ENCODE data around the gene TNFSF13B.
A peak's percentile ranks its signal among the peaks of the same experiment; 100 is the strongest.
"Not testable (repeated sequence)": the region's sequence is repeated elsewhere in the genome, so short reads cannot be mapped to it uniquely, and the experiment has no call there.

The TNFSF13B gene

DNA sequence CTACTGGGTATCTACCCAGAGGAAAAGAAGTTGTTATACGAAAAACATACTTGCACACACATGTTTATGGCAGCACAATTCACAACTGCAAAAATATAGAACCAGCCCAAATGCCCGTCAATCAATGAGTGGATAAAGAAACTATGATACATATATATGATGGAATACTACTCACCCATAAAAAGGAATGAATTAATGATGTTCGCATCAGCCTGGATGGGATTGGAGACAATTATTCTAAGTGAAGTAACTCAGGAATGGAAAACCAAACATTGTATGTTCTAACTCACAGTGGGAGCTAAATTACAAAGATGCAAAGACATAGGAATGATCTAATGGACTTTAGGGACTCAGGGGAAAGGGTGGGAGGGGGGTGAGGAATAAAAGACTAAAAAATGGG lies 1.7 kb upstream of the TNFSF13B start:
- not testable (repeated sequence) for H3K9me3 Mint-ChIP-seq; DNase-seq; ATAC-seq (replicated peaks); H3K27me3 Mint-ChIP-seq; H3K36me3 Mint-ChIP-seq (ENCODE audit: insufficient read depth); H3K4me3 Mint-ChIP-seq
- peaks cover 18 to 20% of the 10 kb centered on the region in 2 donors for H3K4me1 Mint-ChIP-seq (ENCODE audit: low read depth in 2 of 2)
- H3K27ac Mint-ChIP-seq, result peak overlapping the region; percentile 17 to 44

DNA sequence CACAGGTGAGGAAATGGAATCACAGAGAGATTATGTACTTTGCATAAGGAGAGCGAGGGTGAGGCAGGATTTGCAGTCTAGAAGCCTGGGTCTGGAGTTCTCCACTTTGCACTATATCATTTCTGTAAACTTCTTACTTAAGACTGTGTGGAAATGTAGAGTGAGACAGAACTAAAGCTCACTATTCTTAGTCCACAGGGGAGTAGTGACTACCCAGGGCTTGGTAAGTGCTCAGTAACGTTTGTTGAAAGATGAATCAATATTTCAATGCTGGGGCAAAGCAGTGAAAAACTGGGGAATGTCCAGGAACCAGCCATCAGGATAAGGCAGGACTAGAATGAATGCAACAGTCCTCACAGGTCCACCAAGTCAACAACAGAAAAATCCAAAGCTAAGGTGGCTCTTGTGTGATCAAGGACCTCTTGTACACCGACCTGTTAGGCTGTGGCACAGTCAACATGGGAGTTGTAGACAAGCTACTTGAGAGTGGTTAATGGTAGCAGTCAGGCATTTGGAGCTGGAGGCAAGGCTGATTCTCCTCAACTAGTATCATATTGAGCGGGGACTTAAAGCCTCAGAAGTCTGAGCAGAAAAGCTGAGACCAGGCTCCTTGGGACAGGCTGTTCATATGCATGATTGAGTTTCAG lies 929 bp upstream of the TNFSF13B start:
- Mint-ChIP-seq H3K9me3 (no peaks in the 10 kb centered on the region), H3K4me3 (no peak overlapping the region), H3K27me3 (no peaks in the 10 kb centered on the region), H3K27ac (peak overlapping the region; percentile 92), H3K36me3 (ENCODE audit: insufficient read depth) (no peaks in the 10 kb centered on the region), H3K4me1 (ENCODE audit: low read depth in 2 of 2) (peaks cover 18 to 20% of the 10 kb centered on the region in 2 donors)
- no peak for DNase-seq
- no peak for ATAC-seq (replicated peaks)

DNA sequence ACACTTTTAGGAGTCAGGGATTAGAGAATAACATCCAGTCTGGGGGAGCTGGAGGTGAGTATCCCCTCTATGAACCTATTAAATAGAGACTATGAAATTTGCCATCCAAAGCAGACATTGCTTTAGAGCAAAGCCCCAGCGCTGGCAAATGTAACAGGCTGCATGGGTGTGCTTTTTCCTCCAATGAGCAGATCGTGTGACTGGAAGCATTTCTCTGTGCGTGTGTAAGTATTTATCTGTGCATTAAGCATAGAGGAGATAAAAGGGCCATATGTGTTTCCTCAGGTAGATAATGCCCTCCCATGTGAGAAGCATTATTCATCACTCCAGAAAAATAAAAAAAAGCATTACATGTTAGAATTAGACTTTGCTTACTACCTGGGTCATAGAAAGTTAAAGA lies 924 bp downstream of the TNFSF13B start:
- ATAC-seq (replicated peaks) (peak; percentile 14), DNase-seq (no peak)
- Mint-ChIP-seq H3K27me3 (no peaks in the 10 kb centered on the region), H3K36me3 (ENCODE audit: insufficient read depth) (no peaks in the 10 kb centered on the region), H3K27ac (peak overlapping the region; percentile 92), H3K4me3 (peak overlapping the region; percentile 85), H3K4me1 (ENCODE audit: low read depth in 2 of 2) (peaks cover 18 to 20% of the 10 kb centered on the region in 2 donors), H3K9me3 (no peaks in the 10 kb centered on the region)

DNA sequence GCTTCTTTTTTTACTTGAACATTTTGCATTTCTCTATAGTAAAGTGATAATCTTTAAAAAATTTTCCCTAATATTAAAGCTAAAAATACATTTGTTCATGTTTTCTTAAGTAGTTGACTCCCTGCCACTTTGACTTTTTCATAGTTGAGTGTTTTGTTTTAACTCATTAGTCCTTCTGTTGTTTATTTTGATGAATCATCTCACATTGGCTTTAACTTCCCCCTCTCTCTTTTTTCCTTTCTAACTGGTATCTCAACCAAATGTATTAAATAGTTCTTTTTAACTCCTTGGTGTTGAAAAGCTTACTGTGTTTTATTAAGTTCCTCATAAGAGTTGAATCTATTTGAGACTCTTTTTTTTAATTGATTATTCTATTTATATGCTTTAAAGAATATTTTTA lies 2.8 kb downstream of the TNFSF13B start:
- Mint-ChIP-seq H3K27me3 (no peaks in the 10 kb centered on the region), H3K4me3 (peak overlapping the region in 1 of 2 donors; percentile 19), H3K36me3 (ENCODE audit: insufficient read depth) (no peaks in the 10 kb centered on the region), H3K4me1 (ENCODE audit: low read depth in 2 of 2) (peaks cover 14 to 18% of the 10 kb centered on the region in 2 donors), H3K27ac (no peak overlapping the region), H3K9me3 (no peaks in the 10 kb centered on the region)
- ATAC-seq (replicated peaks) (no peak), DNase-seq (no peak)

DNA sequence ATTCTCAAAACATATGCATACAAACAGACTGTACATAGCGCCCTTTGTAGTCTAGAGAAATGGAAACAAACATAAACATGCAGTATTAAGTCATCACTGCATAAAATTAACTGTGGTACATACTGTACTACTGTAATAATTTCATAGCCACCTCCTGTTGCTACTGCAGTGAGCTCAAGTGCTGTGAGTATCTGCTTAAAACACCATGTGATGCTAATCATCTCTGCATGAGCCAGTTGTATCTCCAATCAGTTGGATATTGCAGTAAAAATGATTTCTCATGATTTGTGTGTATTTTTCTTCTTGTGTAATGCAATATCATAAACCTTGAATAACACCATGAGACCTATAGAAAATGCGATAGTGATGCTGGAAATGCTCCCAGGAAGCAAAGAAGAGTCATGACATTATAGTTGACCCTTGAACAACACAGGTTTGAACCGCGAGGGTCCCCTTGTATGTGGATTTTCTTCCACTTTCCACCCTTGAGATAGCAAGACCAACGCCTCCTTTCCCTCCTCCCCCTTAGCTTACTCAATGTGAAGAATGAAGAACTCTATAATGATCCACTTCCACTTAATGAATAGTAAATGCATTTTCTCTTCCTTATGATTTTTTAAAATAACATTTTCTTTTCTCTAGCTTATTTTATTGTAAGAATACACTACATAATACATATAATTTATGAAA lies 4.1 kb downstream of the TNFSF13B start:
- no peaks in the 10 kb centered on the region for H3K36me3 Mint-ChIP-seq (ENCODE audit: insufficient read depth)
- peaks cover 14 to 18% of the 10 kb centered on the region in 2 donors for H3K4me1 Mint-ChIP-seq (ENCODE audit: low read depth in 2 of 2)
- no peak overlapping the region for H3K27ac Mint-ChIP-seq
- no peaks in the 10 kb centered on the region for H3K27me3 Mint-ChIP-seq
- no peak overlapping the region for H3K4me3 Mint-ChIP-seq
- no peak for ATAC-seq (replicated peaks)
- DNase-seq, result no peak
- no peaks in the 10 kb centered on the region for H3K9me3 Mint-ChIP-seq

DNA sequence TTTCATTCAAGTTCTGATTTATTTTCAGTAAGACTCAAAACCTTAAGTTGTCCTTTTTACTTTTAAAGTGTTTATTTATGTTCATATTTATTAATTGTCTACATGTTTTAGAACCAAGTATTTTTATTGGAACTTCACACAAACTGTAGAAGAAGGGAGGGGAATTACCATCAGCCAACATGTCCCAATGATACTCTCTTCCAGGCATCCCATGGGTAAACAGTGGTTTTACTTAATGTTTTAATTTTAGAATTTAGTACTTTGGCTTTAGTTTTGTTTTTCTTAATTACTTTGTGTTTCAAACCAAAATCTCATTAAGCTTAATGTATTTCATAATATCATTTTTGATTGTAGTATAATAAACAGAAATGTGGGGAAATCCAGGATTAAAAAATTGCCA lies 5.2 kb downstream of the TNFSF13B start:
- Mint-ChIP-seq H3K9me3 (no peaks in the 10 kb centered on the region), H3K4me3 (no peak overlapping the region), H3K4me1 (ENCODE audit: low read depth in 2 of 2) (peaks cover 10 to 11% of the 10 kb centered on the region in 2 donors), H3K27me3 (no peaks in the 10 kb centered on the region), H3K36me3 (ENCODE audit: insufficient read depth) (no peaks in the 10 kb centered on the region), H3K27ac (no peak overlapping the region)
- DNase-seq (no peak), ATAC-seq (replicated peaks) (no peak)

DNA sequence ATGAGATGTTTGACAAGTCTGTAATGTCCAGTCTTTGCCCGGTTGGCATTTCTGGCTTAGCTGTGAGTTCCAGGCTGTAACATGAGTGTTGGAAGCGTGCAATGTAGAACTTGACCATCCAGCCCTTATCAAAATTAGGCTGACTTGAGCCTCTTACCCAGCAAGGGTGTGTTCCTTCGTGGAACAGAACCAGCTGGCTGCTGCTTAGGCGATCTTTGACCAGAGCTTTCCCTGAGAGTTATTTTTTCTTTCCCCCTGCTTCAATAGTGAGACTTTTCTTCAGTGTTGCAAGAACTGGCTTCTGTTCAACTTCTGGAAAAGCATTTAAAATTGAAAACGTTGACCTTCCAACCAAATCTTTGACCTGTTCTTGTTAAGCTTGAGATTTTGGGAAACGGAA lies 6.5 kb downstream of the TNFSF13B start:
- no peak overlapping the region for H3K27ac Mint-ChIP-seq
- no peak for ATAC-seq (replicated peaks)
- H3K4me3 Mint-ChIP-seq, result no peak overlapping the region
- H3K4me1 Mint-ChIP-seq (ENCODE audit: low read depth in 2 of 2), result peaks cover 0 to 2% of the 10 kb centered on the region in 2 donors
- no peaks in the 10 kb centered on the region for H3K36me3 Mint-ChIP-seq (ENCODE audit: insufficient read depth)
- no peaks in the 10 kb centered on the region for H3K27me3 Mint-ChIP-seq
- H3K9me3 Mint-ChIP-seq, result no peaks in the 10 kb centered on the region
- DNase-seq, result no peak

DNA sequence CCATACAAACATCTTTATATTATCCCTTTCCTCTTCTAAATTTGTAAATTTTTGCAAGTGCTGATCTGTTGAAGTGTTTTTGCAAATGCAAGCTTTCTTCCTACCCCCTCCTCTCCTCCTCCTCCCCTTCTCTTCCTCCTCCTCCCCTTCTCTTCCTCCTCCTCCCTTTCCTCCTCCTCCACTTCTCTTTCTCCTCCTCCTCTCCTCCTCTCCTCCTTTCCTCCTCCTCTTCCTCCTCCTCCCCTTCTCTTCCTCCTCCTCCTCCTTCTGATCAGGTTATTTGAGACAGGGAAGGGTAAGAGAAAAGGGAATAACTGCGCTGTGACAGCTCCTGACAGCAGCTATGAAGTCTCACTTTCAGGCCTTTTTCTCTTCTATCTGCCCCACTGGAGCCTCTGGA lies 8.9 kb downstream of the TNFSF13B start:
- Mint-ChIP-seq H3K27me3 (no peaks in the 10 kb centered on the region), H3K9me3 (no peaks in the 10 kb centered on the region), H3K4me1 (ENCODE audit: low read depth in 2 of 2) (peaks cover 0 to 2% of the 10 kb centered on the region in 2 donors), H3K27ac (no peak overlapping the region), H3K36me3 (ENCODE audit: insufficient read depth) (no peaks in the 10 kb centered on the region), H3K4me3 (no peak overlapping the region)
- ATAC-seq (replicated peaks) (no peak), DNase-seq (no peak)

DNA sequence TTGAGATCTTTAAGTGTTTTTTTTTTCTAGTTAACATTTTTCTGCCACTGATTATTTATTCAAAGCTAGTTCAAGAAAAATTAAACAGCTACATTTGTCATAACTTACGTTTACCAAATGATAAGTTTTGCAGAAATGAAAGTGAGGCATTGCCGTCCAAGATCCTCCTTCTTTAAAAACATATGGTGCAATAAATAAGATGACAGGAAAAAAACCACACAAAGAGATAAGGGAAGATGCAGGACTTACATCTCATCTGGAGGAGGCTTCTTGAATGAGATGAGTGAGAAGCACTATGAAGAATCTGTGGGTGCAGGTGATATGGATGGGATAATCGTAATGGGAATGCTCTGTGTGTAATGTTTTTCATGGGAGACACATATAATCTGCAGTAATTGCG lies 12.4 kb downstream of the TNFSF13B start:
- Mint-ChIP-seq H3K27me3 (no peaks in the 10 kb centered on the region), H3K4me1 (ENCODE audit: low read depth in 2 of 2) (peaks cover 0 to 2% of the 10 kb centered on the region in 2 donors), H3K36me3 (ENCODE audit: insufficient read depth) (no peaks in the 10 kb centered on the region), H3K4me3 (no peak overlapping the region), H3K27ac (no peak overlapping the region), H3K9me3 (no peaks in the 10 kb centered on the region)
- no peak for ATAC-seq (replicated peaks)
- no peak for DNase-seq

DNA sequence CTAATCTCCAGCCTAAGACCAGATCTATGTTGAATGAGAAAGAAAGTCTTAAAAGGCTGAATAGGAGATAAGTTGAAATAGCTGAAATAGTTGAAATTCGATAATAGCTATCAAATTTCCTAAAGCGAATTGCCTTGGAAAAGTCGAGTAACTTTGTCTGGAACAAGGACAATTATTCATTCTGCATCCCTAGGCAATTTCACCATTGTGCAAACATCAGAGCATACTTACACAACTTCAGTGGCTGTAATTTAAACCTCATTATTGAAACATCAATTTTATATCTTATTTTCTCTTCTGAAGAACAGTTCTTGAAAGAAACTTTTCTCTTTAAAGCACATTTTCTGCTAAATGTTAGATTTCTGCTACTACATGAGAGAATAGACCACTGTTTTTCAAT lies 13.6 kb downstream of the TNFSF13B start:
- H3K27me3 Mint-ChIP-seq, result no peaks in the 10 kb centered on the region
- H3K36me3 Mint-ChIP-seq (ENCODE audit: insufficient read depth), result no peaks in the 10 kb centered on the region
- no peak for ATAC-seq (replicated peaks)
- no peak overlapping the region for H3K4me3 Mint-ChIP-seq
- H3K9me3 Mint-ChIP-seq, result no peaks in the 10 kb centered on the region
- H3K27ac Mint-ChIP-seq, result no peak overlapping the region
- DNase-seq, result no peak
- H3K4me1 Mint-ChIP-seq (ENCODE audit: low read depth in 2 of 2), result peaks cover 0 to 2% of the 10 kb centered on the region in 2 donors

DNA sequence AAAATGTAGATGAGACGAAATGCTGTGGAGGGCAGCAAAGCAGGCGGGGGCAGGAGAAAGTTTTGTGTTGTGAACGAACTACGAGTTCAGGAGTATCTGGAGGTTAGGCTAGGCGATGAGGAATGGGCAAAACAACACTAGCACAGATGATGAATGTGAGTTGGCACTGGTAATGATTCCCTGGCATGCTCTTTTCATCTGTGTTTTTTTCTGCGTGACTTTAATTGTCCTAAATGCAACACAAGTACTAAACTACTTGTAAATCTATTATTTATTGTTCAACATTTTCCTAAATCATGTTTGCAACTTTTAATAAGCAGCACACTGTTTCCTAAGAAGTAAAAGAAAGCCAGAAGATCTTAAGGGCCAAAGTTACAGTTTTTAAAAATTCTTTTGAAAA lies 19.2 kb downstream of the TNFSF13B start:
- ATAC-seq (replicated peaks) (no peak), DNase-seq (no peak)
- no peaks in the 10 kb centered on the region for H3K36me3 Mint-ChIP-seq (ENCODE audit: insufficient read depth)
- H3K4me1 Mint-ChIP-seq (ENCODE audit: low read depth in 2 of 2), result peaks cover 3 to 5% of the 10 kb centered on the region in 2 donors
- no peak overlapping the region for H3K4me3 Mint-ChIP-seq
- no peaks in the 10 kb centered on the region for H3K27me3 Mint-ChIP-seq
- H3K27ac Mint-ChIP-seq, result no peak overlapping the region
- H3K9me3 Mint-ChIP-seq, result no peaks in the 10 kb centered on the region

DNA sequence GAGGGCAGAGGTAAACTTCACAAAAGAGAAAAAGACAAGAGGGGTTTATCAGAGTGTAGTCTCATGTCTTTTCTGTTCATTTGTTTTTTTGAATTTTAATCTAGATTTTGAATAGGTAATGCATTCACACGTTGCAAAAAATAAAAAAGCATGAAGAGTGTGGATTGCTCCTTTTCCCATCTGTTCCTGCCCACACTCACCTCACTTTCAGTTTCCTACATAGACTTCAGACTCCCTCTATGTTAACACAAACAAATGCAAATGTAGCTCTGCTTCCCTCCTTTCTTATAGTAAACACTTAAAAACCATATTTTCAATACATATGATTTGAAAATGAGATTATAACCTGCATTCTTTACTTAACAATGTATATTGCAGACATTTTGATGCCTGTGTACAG lies 20.3 kb downstream of the TNFSF13B start:
- Mint-ChIP-seq H3K27me3 (no peaks in the 10 kb centered on the region), H3K36me3 (ENCODE audit: insufficient read depth) (no peaks in the 10 kb centered on the region), H3K27ac (no peak overlapping the region), H3K4me3 (no peak overlapping the region), H3K4me1 (ENCODE audit: low read depth in 2 of 2) (peaks cover 3 to 5% of the 10 kb centered on the region in 2 donors), H3K9me3 (no peaks in the 10 kb centered on the region)
- ATAC-seq (replicated peaks), result no peak
- DNase-seq, result no peak

DNA sequence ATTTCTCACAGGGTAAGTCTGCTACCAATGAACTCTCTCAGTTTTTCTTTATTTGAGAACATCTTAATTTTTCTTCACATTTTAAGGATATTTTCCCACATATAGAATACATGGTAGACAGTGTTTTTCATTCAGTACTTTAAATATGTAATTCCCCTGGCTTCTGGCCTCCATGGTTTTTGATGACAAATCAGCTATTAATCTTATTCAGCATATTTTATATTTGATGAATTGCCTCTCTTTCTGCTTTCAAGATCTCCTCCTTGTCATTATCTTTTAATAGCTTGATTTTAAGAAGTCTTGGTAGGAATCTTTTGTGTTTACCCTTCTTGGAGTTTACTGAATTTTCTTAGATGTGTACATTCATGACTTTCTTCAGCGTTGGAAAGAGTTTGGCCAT lies 27.6 kb downstream of the TNFSF13B start:
- DNase-seq, result no peak
- Mint-ChIP-seq H3K4me1 (ENCODE audit: low read depth in 2 of 2) (no peaks in the 10 kb centered on the region), H3K27ac (no peak overlapping the region), H3K36me3 (ENCODE audit: insufficient read depth) (no peaks in the 10 kb centered on the region), H3K27me3 (no peaks in the 10 kb centered on the region), H3K9me3 (no peaks in the 10 kb centered on the region), H3K4me3 (no peak overlapping the region)
- ATAC-seq (replicated peaks), result no peak

DNA sequence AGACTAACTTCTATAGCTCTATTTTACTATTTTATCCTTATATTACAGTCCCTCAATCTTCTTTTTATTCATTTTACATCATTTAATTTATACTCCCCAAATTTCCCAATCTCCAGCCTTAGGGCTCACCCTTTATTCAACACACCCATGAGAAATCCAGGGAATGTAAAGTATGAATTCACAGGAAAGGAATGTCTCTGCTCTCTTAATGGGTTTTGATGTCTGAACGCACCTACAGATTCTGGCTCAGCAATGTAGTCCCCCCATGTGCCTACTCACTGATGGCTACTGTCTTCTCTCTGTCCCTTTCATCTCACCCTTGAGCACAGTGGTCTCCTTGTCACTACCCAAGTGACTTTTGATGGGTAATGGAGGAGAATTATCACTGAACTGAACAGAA lies 32.8 kb downstream of the TNFSF13B start:
- H3K4me1 Mint-ChIP-seq (ENCODE audit: low read depth in 2 of 2), result no peaks in the 10 kb centered on the region
- no peaks in the 10 kb centered on the region for H3K36me3 Mint-ChIP-seq (ENCODE audit: insufficient read depth)
- H3K27me3 Mint-ChIP-seq, result no peaks in the 10 kb centered on the region
- ATAC-seq (replicated peaks) (no peak), DNase-seq (no peak)
- H3K27ac Mint-ChIP-seq, result no peak overlapping the region
- no peaks in the 10 kb centered on the region for H3K9me3 Mint-ChIP-seq
- no peak overlapping the region for H3K4me3 Mint-ChIP-seq

Measured in effector memory CD8-positive, alpha-beta T cell (primary cell).